Activated CD4-positive, alpha-beta T cell treated with anti-CD3 and anti-CD28 coated beads for 36 hours (primary cell): ENCODE measurements around the gene MEIOB. TPM values are rescaled to one million over a fixed set of nuclear protein-coding genes. Genes with fewer than 3 reads are reported as not detected.

Experiments
- ATAC-seq: fragments of 200-7000 bp; cut with Tn5 transposase; one replicate; pipeline ENCODE4 v1.10.0; 2021; ENCODE audit warnings: mild to moderate bottlenecking, moderate library complexity
- CTCF ChIA-PET: fragments of 350-600 bp; sonication (Branson Sonifier 250); formaldehyde crosslinking; loops from one replicate; lab custom pipeline; 2021; ENCODE audit warnings: antibody characterized with exemption; lab: Charles Lee
- POLR2A ChIA-PET: fragments of 350-600 bp; sonication (Branson Sonifier 250); formaldehyde crosslinking; loops from one replicate; lab custom pipeline; 2021; ENCODE audit warnings: antibody characterized with exemption, inconsistent platforms; lab: Charles Lee
- DNase-seq: peaks from one replicate; pipeline ENCODE4 v3.0.0-alpha.2; 2020
- H3K27ac Mint-ChIP-seq: one replicate; pipeline ENCODE4 v1.8.0; 2021; ENCODE audit warnings: mixed read lengths
- H3K27me3 Mint-ChIP-seq: one replicate; pipeline ENCODE4 v1.8.0; 2021; ENCODE audit warnings: mixed read lengths
- H3K36me3 Mint-ChIP-seq: one replicate; pipeline ENCODE4 v1.8.0; 2021; ENCODE audit warnings: low read depth, mixed read lengths
- H3K4me1 Mint-ChIP-seq: one replicate; pipeline ENCODE4 v1.8.0; 2021; ENCODE audit warnings: mixed read lengths
- H3K4me3 Mint-ChIP-seq: one replicate; pipeline ENCODE4 v1.8.0; 2021; ENCODE audit warnings: mild to moderate bottlenecking, moderate library complexity, mixed read lengths
- H3K9me3 Mint-ChIP-seq: one replicate; pipeline ENCODE4 v1.8.0; 2021; ENCODE audit warnings: low read depth, mixed read lengths
- intact Hi-C, 2 experiments: fragments of 100-400 bp; cut with DNase I in 1 of 2; cut with micrococcal nuclease in 1 of 2; formaldehyde crosslinking; loops; one replicate each; pipeline versions ENCODE4 v1.14.2 to v1.15.1; 2022 to 2024; cut with DNase I, micrococcal nuclease
- total RNA-seq, 2 experiments: library from RNA; stranded (reverse); gene quantifications; one replicate each; pipeline ENCODE4 v1.2.3, GENCODE V29; 2021

MEIOB gene
- total RNA-seq, 2 experiments from 2014 or later, result 0.14 to 0.21 TPM

DNA sequence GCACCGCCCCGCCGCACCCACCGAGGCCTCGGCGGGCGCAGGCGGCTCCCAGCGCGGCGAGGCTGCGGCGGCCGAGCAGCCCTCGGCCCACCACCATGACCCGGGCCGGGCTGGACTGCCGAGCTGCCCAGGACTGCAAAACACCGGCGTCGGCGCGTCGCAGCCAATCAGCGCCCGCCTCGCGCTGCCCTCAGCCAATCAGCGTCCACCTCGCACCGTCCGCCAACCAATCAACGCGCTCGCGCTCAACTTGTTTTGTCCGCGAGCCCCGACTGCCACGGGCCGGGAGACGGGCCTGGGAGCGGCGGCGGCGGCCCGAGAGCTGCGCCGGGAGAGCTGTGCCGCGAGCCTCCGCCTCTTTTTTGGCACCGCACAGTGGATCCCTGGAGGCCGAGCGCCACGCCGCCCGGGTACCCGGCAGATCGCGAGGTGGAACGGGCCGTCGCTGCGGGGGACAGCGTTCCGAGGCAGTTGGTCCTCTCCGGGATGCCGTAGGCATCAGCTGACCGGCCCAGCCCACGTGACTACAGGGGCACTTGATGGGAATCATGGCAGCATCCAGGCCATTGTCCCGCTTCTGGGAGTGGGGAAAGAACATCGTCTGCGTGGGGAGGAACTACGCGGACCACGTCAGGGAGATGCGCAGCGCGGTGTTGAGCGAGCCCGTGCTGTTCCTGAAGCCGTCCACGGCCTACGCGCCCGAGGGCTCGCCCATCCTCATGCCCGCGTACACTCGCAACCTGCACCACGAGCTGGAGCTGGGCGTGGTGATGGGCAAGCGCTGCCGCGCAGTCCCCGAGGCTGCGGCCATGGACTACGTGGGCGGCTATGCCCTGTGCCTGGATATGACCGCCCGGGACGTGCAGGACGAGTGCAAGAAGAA, 45.0 kb downstream of the MEIOB start, which contains the start of the genes FAHD1 and HAGH:
FAHD1 (plus strand) TSS at position 516 of the 883 bp plus-strand sequence; CDS start at position 549, 33 bp downstream.
HAGH (minus strand) TSS at position 135 of the 883 bp plus-strand sequence; CDS start at position 97, 38 bp downstream.
- peak within 1 kb of the TSS; percentile 89 for H3K27ac Mint-ChIP-seq
- DNase-seq (peak; percentile 93), ATAC-seq (peak; percentile 90)
- no peaks in the 10 kb centered on the region for H3K9me3 Mint-ChIP-seq
- no peaks in the 10 kb centered on the region for H3K27me3 Mint-ChIP-seq
- intact Hi-C loops, result loop anchor here (1.0 to 5.0 kb wide), 17 partner anchors 45 to 926 kb away; partner anchors contain the start of genes NUBP2 (in 2 of the 2), SPSB3 (in 2 of the 2), CLCN7 (in 1 of the 2) and CRAMP1 (in 1 of the 2)
- CTCF ChIA-PET, result interaction anchor here (0.6 to 1.0 kb wide), 3 partner anchors 9 to 70 kb away, joined by 3 read pairs; no protein-coding TSS in a partner anchor
- POLR2A ChIA-PET, result interaction anchor here (0.6 to 1.4 kb wide), 4 partner anchors 44 to 328 kb away, joined by 3 to 6 read pairs (median 5); partner anchors contain the start of genes MSRB1, NUBP2 and SPSB3
- peaks cover 5% of the 10 kb centered on the region for H3K36me3 Mint-ChIP-seq
- peak within 1 kb of the TSS; percentile 91 for H3K4me3 Mint-ChIP-seq
- H3K4me1 Mint-ChIP-seq, result peaks cover 27% of the 10 kb centered on the region

DNA sequence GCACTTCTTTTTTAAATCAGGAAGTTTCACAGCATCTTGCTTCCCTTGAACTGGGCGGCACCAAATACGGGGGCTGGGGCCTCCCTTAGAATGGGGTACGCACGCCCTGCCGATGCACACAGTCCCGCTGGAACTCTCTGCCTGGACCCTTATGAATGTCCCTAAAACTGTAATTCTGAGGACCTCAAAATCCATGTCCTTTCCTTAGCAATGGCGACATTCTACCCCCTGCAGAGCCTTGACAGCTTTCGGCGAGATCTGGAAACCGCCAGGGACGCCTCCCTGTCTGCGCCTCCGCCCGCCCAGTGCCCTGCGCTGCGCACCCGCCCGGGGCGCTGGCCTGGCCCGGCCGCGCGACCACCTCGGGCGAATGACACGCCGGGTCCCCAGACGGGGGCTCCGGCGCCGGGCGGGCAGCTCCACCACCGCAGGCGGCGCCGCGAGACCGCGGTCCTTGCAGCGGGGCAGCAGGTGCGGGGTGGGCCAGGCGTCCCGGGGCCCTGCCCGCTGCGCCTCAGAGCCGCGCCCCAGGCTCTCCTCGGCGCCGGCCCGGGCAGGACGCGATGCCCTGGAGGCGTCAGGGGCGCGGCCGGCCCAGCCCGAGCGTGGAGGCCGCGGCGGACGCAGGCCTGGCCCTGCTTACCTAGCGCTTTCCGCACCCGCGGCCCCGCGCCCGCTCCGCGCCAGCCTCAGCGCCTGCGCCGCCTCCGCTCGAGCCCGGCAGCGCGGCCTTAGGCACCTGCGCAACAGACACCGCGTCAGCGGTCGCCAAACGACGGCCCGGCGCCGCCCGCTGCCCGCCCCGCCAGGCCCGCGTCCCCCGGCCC, 45.9 kb downstream of the MEIOB start:
- Mint-ChIP-seq H3K27me3 (no peaks in the 10 kb centered on the region), H3K36me3 (peaks cover 5% of the 10 kb centered on the region), H3K27ac (peak overlapping the region; percentile 72), H3K4me1 (peaks cover 27% of the 10 kb centered on the region), H3K9me3 (no peaks in the 10 kb centered on the region), H3K4me3 (peak overlapping the region; percentile 76)
- ATAC-seq, result peak; percentile 75
- intact Hi-C loops, result loop anchor here (1.0 to 5.0 kb wide), 15 partner anchors 44 to 927 kb away; partner anchors contain the start of genes NUBP2 (in 2 of the 2), SPSB3 (in 2 of the 2), CLCN7 (in 1 of the 2) and JPT2 (in 1 of the 2)
- peak; percentile 81 for DNase-seq
- ChIA-PET POLR2A (interaction anchor here (0.6 to 0.9 kb wide), 2 partner anchors 43 to 329 kb away, joined by 3 to 4 read pairs; partner anchors contain the start of genes NUBP2 and SPSB3), CTCF (interaction anchor here (0.5 kb wide), 1 partner anchor 52 kb away, joined by 4 read pairs; no protein-coding TSS in a partner anchor)

DNA sequence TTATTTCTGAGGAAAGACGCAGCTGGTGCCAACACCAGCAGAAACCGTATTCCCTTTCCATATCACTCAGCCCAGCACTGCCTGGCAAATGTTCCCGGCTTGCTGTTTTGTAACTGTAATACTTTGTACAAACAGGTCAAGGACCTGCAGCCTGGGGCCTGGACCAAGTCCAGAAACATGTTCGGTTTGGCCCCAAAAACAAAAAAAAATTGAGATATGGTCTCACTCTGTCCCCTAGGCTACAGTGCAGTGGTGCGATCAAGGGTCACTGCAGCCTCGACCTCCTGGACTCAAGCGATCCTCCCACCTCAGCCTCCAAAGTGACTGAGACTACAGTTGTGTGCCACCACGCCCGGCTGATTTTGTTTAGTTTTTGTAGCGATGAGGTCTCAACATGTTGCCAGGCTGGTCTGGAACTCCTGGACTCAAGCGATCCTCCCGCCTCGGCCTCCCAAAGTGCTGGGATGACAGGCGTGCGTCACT, 46.5 kb downstream of the MEIOB start:
- Mint-ChIP-seq H3K27me3 (no peaks in the 10 kb centered on the region), H3K4me1 (peaks cover 27% of the 10 kb centered on the region), H3K27ac (peak overlapping the region; percentile 72), H3K4me3 (peak overlapping the region; percentile 76), H3K36me3 (peaks cover 5% of the 10 kb centered on the region), H3K9me3 (no peaks in the 10 kb centered on the region)
- DNase-seq, result no peak
- POLR2A ChIA-PET, result interaction anchor here (0.9 kb wide), 1 partner anchor 43 kb away, joined by 3 read pairs; the partner anchor contains the start of genes NUBP2 and SPSB3
- CTCF ChIA-PET, result interaction anchor here (0.5 to 1.1 kb wide), 2 partner anchors 52 to 495 kb away, joined by 3 to 4 read pairs; no protein-coding TSS in a partner anchor
- no peak for ATAC-seq
- intact Hi-C loops, result loop anchor here in 1 of 2 experiments (5.0 kb wide), 1 partner anchor 43 kb away; the partner anchor contains the start of genes NUBP2 and SPSB3

GRCh38 chr16:1823821-1824220, 48.1 kb downstream of the MEIOB start:
- no peak overlapping the region for H3K27ac Mint-ChIP-seq
- intact Hi-C loops, result no loop called here
- no peak overlapping the region for H3K4me3 Mint-ChIP-seq
- no peaks in the 10 kb centered on the region for H3K27me3 Mint-ChIP-seq
- H3K4me1 Mint-ChIP-seq, result peaks cover 20% of the 10 kb centered on the region
- ChIA-PET POLR2A (no interaction called here), CTCF (no interaction called here)
- DNase-seq, result peak; percentile 55
- H3K9me3 Mint-ChIP-seq, result no peaks in the 10 kb centered on the region
- H3K36me3 Mint-ChIP-seq, result peaks cover 2% of the 10 kb centered on the region
- ATAC-seq, result no peak

- DNase-seq, result no peak
- intact Hi-C loops, result no loop called here
- CTCF ChIA-PET, result no interaction called here
- Mint-ChIP-seq H3K27ac (no peak overlapping the region), H3K27me3 (no peaks in the 10 kb centered on the region), H3K4me3 (no peak overlapping the region), H3K9me3 (no peaks in the 10 kb centered on the region), H3K36me3 (peaks cover 2% of the 10 kb centered on the region), H3K4me1 (peaks cover 12% of the 10 kb centered on the region)
- ATAC-seq, result no peak
- POLR2A ChIA-PET, result no interaction called here
Measured at GRCh38 chr16:1822801-1823200, 49.2 kb downstream of the MEIOB start.

- H3K4me1 Mint-ChIP-seq, result peaks cover 8% of the 10 kb centered on the region
- H3K4me3 Mint-ChIP-seq, result no peak overlapping the region
Measured at GRCh38 chr16:1821861-1822611, 49.9 kb downstream of the MEIOB start.

DNA sequence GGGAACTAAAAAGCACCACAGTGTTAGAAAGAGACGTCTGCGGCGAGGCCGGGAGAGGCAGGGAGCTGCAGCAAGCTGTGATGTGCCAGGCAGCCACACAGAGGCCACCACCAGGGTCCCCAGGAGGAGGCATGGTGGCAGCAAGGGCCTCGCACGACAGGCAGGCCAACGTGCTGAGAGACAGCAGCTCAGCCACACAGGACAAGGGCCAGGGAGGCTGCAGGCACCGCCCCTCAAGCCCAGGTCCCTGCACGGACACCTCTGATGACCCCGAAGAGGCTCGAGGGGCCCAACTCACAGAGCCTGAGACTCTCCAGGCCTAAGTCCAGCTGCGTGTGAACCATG, 51.0 kb downstream of the MEIOB start:
- ChIA-PET POLR2A (no interaction called here), CTCF (interaction anchor here (0.8 kb wide), 1 partner anchor 458 kb away, joined by 3 read pairs; no protein-coding TSS in a partner anchor)
- ATAC-seq, result no peak
- H3K4me3 Mint-ChIP-seq, result no peak overlapping the region
- intact Hi-C loops, result no loop called here
- H3K4me1 Mint-ChIP-seq, result peaks cover 8% of the 10 kb centered on the region
- DNase-seq, result no peak
- H3K36me3 Mint-ChIP-seq, result no peaks in the 10 kb centered on the region
- no peaks in the 10 kb centered on the region for H3K27me3 Mint-ChIP-seq
- no peaks in the 10 kb centered on the region for H3K9me3 Mint-ChIP-seq
- no peak overlapping the region for H3K27ac Mint-ChIP-seq

More at GRCh38 chr16:1821861-1822611, 49.9 kb downstream of the MEIOB start:
- Mint-ChIP-seq H3K36me3 (no peaks in the 10 kb centered on the region), H3K9me3 (no peaks in the 10 kb centered on the region), H3K27ac (no peak overlapping the region), H3K27me3 (no peaks in the 10 kb centered on the region)
- intact Hi-C loops, result no loop called here
- ChIA-PET POLR2A (interaction anchor here (0.5 kb wide), 1 partner anchor 363 kb away, joined by 4 read pairs; no protein-coding TSS in a partner anchor), CTCF (no interaction called here)
- DNase-seq (no peak), ATAC-seq (no peak)

DNA sequence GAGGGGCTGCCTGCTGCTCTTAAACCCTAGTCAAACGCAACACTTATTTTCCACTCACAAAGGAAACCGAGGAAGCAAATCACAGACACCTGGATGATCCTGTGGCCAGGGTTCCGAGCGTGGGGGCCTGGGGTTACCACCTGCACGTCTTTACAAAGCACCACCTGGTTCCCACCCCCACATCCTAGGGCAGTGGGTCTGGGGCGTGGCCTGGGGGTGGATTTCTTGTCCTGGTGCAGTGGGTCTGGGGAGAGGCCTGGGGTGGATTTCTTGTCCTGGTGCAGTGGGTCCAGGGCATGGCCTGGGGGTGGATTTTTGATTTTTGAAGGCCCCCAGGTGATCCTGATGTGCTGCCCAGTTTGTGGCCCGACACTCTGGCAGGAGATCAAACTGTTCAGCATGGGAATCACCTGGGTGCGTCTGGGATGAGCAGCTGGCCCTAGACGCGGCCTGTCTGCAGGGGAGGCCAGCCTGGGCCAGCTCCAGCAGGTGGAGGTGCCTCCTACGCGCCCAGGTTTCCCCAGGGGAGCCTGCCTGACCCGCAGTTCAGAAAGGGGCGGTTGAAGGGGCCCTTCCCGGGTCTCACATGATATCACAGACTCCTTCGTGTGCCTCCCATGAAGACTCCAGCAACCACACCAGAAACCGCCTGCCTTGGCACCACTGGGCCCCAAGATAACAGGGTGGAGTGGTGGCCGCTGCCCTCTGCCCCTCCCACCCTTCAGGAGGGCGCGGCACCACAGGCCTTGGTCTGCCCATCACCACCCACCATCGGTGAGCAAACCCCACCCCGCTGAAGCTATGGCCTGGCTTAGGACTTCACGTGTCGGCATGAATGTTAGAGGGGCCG, 51.6 kb downstream of the MEIOB start:
- ATAC-seq, result no peak
- intact Hi-C loops, result no loop called here
- H3K9me3 Mint-ChIP-seq, result no peaks in the 10 kb centered on the region
- H3K4me3 Mint-ChIP-seq, result no peak overlapping the region
- H3K27me3 Mint-ChIP-seq, result no peaks in the 10 kb centered on the region
- H3K36me3 Mint-ChIP-seq, result peaks cover 2% of the 10 kb centered on the region
- H3K4me1 Mint-ChIP-seq, result peaks cover 5% of the 10 kb centered on the region
- ChIA-PET POLR2A (no interaction called here), CTCF (interaction anchor here (0.8 kb wide), 1 partner anchor 458 kb away, joined by 3 read pairs; no protein-coding TSS in a partner anchor)
- DNase-seq, result no peak
- H3K27ac Mint-ChIP-seq, result no peak overlapping the region

DNA sequence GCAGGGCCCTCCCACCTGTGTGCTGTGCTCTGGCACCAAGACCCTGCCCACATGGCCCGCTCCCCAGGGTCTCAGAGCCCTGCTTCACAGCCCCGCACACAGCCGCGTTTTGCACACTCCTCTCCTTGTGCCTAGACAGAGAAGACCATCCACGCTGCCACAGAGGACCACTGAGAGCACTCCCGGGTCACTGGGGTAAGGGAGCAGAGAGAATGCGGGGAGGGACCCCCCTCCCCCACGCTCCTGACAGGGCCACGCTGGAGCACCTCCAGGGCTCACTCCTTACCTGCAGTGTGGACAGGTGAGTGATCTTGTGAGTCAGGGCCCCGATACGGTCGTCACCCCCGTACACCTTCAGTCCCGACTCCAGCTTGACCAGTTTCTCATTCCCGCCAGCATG, 52.4 kb downstream of the MEIOB start:
- Mint-ChIP-seq H3K36me3 (peaks cover 7% of the 10 kb centered on the region), H3K27me3 (no peaks in the 10 kb centered on the region), H3K4me1 (peaks cover 3% of the 10 kb centered on the region), H3K27ac (no peak overlapping the region), H3K4me3 (no peak overlapping the region), H3K9me3 (no peaks in the 10 kb centered on the region)
- POLR2A ChIA-PET, result no interaction called here
- DNase-seq, result no peak
- intact Hi-C loops, result no loop called here
- CTCF ChIA-PET, result no interaction called here
- ATAC-seq, result no peak
